Esophagus squamous epithelium (tissue), 5 donors: ENCODE results near the gene RFX1. TPM values are rescaled to one million over a fixed set of nuclear protein-coding genes. Genes with fewer than 3 reads are reported as not detected.

ENCODE experiments used
- DNase-seq: peaks from one replicate; lab custom pipeline; 2025; lab: John Stamatoyannopoulos, UW
- H3K27ac ChIP-seq, 4 donors: fragments of 200-600 bp; sonication (generic); one replicate each; pipeline ENCODE4 v1.5.1; 2016 to 2019; ENCODE audit warnings: mild to moderate bottlenecking in 1 of 4
- H3K27me3 ChIP-seq, 4 donors: fragments of 200-600 bp; sonication (generic); 1 replicate in 3 of 4; 2 replicates in 1 of 4; pipeline versions ENCODE4 v1.5.1 to v1.6.0; 2017 to 2021; ENCODE audit warnings: antibody characterized with exemption in 1 of 4
- H3K36me3 ChIP-seq, 3 donors: fragments of 200-600 bp; sonication (generic); one replicate each; pipeline ENCODE4 v1.5.1; 2016 to 2019
- H3K4me1 ChIP-seq, 3 donors: fragments of 200-600 bp; sonication (generic); one replicate each; pipeline ENCODE4 v1.5.1; 2017 to 2019
- H3K4me3 ChIP-seq, 4 donors: fragments of 200-600 bp; sonication (generic); 1 replicate in 3 of 4; 2 replicates in 1 of 4; pipeline ENCODE4 v1.5.1; 2016 to 2019; ENCODE audit warnings: mild to moderate bottlenecking in 2 of 4, moderate library complexity in 1 of 4
- H3K9me3 ChIP-seq, 3 donors: fragments of 200-600 bp; sonication (generic); one replicate each; pipeline ENCODE4 v1.5.1; 2016 to 2019
- POLR2A ChIP-seq, 4 donors: fragments of 450-650 bp; IDR thresholded peaks; one replicate each; pipeline ENCODE4 v1.6.1; 2017; ENCODE audit warnings: antibody characterized with exemption in 4 of 4, mild to moderate bottlenecking in 4 of 4, moderate library complexity in 3 of 4
- WGBS, 2 donors: methylation state at CpG; one replicate each; pipeline ENCODE4 v1.1.5; 2018; 5-methylcytosine and 5-hydroxymethylcytosine counted together
- intact Hi-C: fragments of 100-400 bp; cut with DNase I; formaldehyde crosslinking; loops from one replicate; pipeline ENCODE4 v1.15.0; 2022
- total RNA-seq, 4 donors: library from RNA; depleted of rRNA; stranded (reverse); fragments of >200 nt; gene quantifications; one replicate each; pipeline ENCODE4 v1.1.0, GENCODE V29; 2016
- TF ChIP-seq, protein P1 (sequence below), 6 experiments: fragments of 450-650 bp in 4 of 6; fragments of 200-600 bp in 2 of 6; sonication (generic) in 2 of 6; IDR thresholded peaks; one replicate each; pipeline ENCODE4 v1.5.1; 2016 to 2019; ENCODE audit warnings: antibody characterized with exemption in 6 of 6, mild to moderate bottlenecking in 4 of 6, moderate library complexity in 4 of 6
- donor health status: DM: yes; HTN: yes; CAD: no.

RFX1 gene
- total RNA-seq, 4 donors from 2014 or later: 1.8 to 7.5 (median 3.9) TPM

GRCh38 chr19:13935765-13936510 is 70.2 kb downstream of the RFX1 start:
- H3K9me3 ChIP-seq: no peaks in the 10 kb centered on the region
- 71 to 82% methylated on average over 7 to 8 of the region's 22 CpGs for WGBS, 2 donors
- no peak for TF ChIP-seq POLR2A (IDR thresholded peaks at IDR 0.05)
- TF ChIP-seq, protein P1, sequence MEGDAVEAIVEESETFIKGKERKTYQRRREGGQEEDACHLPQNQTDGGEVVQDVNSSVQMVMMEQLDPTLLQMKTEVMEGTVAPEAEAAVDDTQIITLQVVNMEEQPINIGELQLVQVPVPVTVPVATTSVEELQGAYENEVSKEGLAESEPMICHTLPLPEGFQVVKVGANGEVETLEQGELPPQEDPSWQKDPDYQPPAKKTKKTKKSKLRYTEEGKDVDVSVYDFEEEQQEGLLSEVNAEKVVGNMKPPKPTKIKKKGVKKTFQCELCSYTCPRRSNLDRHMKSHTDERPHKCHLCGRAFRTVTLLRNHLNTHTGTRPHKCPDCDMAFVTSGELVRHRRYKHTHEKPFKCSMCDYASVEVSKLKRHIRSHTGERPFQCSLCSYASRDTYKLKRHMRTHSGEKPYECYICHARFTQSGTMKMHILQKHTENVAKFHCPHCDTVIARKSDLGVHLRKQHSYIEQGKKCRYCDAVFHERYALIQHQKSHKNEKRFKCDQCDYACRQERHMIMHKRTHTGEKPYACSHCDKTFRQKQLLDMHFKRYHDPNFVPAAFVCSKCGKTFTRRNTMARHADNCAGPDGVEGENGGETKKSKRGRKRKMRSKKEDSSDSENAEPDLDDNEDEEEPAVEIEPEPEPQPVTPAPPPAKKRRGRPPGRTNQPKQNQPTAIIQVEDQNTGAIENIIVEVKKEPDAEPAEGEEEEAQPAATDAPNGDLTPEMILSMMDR (IDR thresholded peaks at IDR 0.05): no peak
- DNase-seq: no peak
- intact Hi-C loops: no loop called here
- H3K27me3 ChIP-seq: peaks cover 0 to 42% (median 0%) of the 10 kb centered on the region in 4 donors
- no peak overlapping the region for H3K27ac ChIP-seq
- peaks cover 0 to 22% (median 0%) of the 10 kb centered on the region in 3 donors for H3K4me1 ChIP-seq
- peaks cover 0 to 10% (median 0%) of the 10 kb centered on the region in 3 donors for H3K36me3 ChIP-seq
- no peak overlapping the region for H3K4me3 ChIP-seq

- Histone ChIP-seq H3K27me3 (peaks cover 0 to 42% (median 0%) of the 10 kb centered on the region in 4 donors), H3K27ac (no peak overlapping the region), H3K9me3 (no peaks in the 10 kb centered on the region), H3K4me3 (no peak overlapping the region), H3K36me3 (peaks cover 0 to 22% (median 3%) of the 10 kb centered on the region in 3 donors), H3K4me1 (peaks cover 0 to 22% (median 0%) of the 10 kb centered on the region in 3 donors)
- 100% methylated on average over 2 of the region's 2 CpGs for WGBS, 2 donors
- no peak for TF ChIP-seq POLR2A (IDR thresholded peaks at IDR 0.05)
- TF ChIP-seq, protein P1 (IDR thresholded peaks at IDR 0.05): no peak
- no peak for DNase-seq
- intact Hi-C loops: no loop called here
Observed at GRCh38 chr19:13934785-13935109, 71.4 kb downstream of the RFX1 start.

- intact Hi-C loops: no loop called here
Observed at GRCh38 chr19:13932911-13933393, 73.2 kb downstream of the RFX1 start.

DNA sequence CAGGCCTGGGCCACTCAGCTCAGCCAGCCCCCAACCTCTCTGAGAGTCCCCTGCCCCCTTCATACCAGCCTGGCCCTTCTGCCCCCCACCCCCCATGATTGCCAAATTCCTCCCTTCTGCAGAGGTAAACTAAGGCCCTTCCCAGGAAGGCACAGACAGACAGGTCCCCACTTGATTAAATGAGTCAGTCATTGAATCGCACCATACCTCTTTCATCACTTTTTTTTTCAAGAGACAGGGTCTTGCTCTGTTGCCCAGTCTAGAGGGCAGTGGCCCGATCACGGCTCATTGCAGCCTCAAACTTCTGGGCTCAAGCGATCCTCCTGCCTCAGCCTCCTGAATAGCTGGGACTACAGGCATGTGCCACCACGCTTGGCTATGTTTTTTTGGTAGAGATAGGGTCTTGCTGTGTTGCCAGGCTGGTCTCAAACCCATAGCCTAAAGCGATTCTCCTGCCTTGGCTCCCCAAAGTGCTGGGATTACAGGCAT is 73.9 kb downstream of the RFX1 start:
- H3K27ac ChIP-seq: no peak overlapping the region
- intact Hi-C loops: no loop called here
- DNase-seq: no peak
- peaks cover 1 to 44% (median 3%) of the 10 kb centered on the region in 3 donors for H3K36me3 ChIP-seq
- no peak overlapping the region for H3K4me3 ChIP-seq
- no peaks in the 10 kb centered on the region for H3K9me3 ChIP-seq
- WGBS, 2 donors: 71% methylated on average over 6 of the region's 6 CpGs; no CpG with 5 or more reads in 1 of the 2 donors
- H3K27me3 ChIP-seq: peaks cover 0 to 25% (median 0%) of the 10 kb centered on the region in 4 donors
- TF ChIP-seq, protein P1 (IDR thresholded peaks at IDR 0.05): no peak
- TF ChIP-seq POLR2A (IDR thresholded peaks at IDR 0.05): no peak
- H3K4me1 ChIP-seq: peaks cover 0 to 6% (median 0%) of the 10 kb centered on the region in 3 donors

More at GRCh38 chr19:13932911-13933393, 73.2 kb downstream of the RFX1 start:
- Histone ChIP-seq H3K4me3 (no peak overlapping the region), H3K36me3 (peaks cover 0 to 36% (median 3%) of the 10 kb centered on the region in 3 donors), H3K27ac (no peak overlapping the region), H3K9me3 (no peaks in the 10 kb centered on the region), H3K4me1 (peaks cover 0 to 12% (median 0%) of the 10 kb centered on the region in 3 donors), H3K27me3 (peaks cover 0 to 32% (median 0%) of the 10 kb centered on the region in 4 donors)
- DNase-seq: no peak
- TF ChIP-seq POLR2A (IDR thresholded peaks at IDR 0.05): no peak
- TF ChIP-seq, protein P1 (IDR thresholded peaks at IDR 0.05): no peak
- WGBS, 2 donors: 90 to 93% methylated on average over 3 to 19 of the region's 42 CpGs
